Measurements from ENCODE around the gene TMEM223. TPM values are rescaled to one million over a fixed set of nuclear protein-coding genes. Genes with fewer than 3 reads are reported as not detected.

Gene TMEM223
- total RNA-seq, 2 experiments from 2014 or later: 6.2 to 8.7 TPM

GRCh38 chr11:62757846-62758788 is 33.7 kb downstream of the TMEM223 start:
- Mint-ChIP-seq H3K4me1 (ENCODE audit: low read depth) (peaks cover 32% of the 10 kb centered on the region), H3K27ac (no peak overlapping the region), H3K9me3 (no peaks in the 10 kb centered on the region), H3K27me3 (no peaks in the 10 kb centered on the region), H3K4me3 (no peak overlapping the region), H3K36me3 (ENCODE audit: low read depth) (peaks cover 23% of the 10 kb centered on the region)
- peaks cover 32% of the 10 kb centered on the region for H3K4me1 ChIP-seq (ENCODE audit: insufficient read depth, low read length)
- peaks cover 6% of the 10 kb centered on the region for H3K36me3 ChIP-seq (ENCODE audit: insufficient read depth, low read length)
- no peak overlapping the region for H3K27ac ChIP-seq (ENCODE audit: low read depth in 1 of 2, low read length in 2 of 2)
- TF ChIP-seq, protein P1, sequence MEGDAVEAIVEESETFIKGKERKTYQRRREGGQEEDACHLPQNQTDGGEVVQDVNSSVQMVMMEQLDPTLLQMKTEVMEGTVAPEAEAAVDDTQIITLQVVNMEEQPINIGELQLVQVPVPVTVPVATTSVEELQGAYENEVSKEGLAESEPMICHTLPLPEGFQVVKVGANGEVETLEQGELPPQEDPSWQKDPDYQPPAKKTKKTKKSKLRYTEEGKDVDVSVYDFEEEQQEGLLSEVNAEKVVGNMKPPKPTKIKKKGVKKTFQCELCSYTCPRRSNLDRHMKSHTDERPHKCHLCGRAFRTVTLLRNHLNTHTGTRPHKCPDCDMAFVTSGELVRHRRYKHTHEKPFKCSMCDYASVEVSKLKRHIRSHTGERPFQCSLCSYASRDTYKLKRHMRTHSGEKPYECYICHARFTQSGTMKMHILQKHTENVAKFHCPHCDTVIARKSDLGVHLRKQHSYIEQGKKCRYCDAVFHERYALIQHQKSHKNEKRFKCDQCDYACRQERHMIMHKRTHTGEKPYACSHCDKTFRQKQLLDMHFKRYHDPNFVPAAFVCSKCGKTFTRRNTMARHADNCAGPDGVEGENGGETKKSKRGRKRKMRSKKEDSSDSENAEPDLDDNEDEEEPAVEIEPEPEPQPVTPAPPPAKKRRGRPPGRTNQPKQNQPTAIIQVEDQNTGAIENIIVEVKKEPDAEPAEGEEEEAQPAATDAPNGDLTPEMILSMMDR (IDR thresholded peaks at IDR 0.05): no peak
- no peaks in the 10 kb centered on the region for H3K27me3 ChIP-seq (ENCODE audit: control insufficient read depth in 1 of 2, insufficient read depth in 2 of 2, low read length in 2 of 2)
- ATAC-seq (ENCODE audit: poor library complexity): no peak
- H3K9me3 ChIP-seq (ENCODE audit: control insufficient read depth in 1 of 2, insufficient read depth in 1 of 2, low read length in 2 of 2): no peaks in the 10 kb centered on the region
- intact Hi-C loops (cut with DNase I, micrococcal nuclease): no loop called here
- CTCF ChIA-PET: interaction anchor here (5.5 kb wide), 1 partner anchor 28 kb away, joined by 30 read pairs; the partner anchor contains the start of gene TMEM179B
- no peak overlapping the region for H3K4me3 ChIP-seq (ENCODE audit: low read length)
- POLR2A ChIA-PET: interaction anchor here (0.9 kb wide), 1 partner anchor 29 kb away, joined by 3 read pairs; the partner anchor contains the start of gene TMEM179B
- no peak for DNase-seq

DNA sequence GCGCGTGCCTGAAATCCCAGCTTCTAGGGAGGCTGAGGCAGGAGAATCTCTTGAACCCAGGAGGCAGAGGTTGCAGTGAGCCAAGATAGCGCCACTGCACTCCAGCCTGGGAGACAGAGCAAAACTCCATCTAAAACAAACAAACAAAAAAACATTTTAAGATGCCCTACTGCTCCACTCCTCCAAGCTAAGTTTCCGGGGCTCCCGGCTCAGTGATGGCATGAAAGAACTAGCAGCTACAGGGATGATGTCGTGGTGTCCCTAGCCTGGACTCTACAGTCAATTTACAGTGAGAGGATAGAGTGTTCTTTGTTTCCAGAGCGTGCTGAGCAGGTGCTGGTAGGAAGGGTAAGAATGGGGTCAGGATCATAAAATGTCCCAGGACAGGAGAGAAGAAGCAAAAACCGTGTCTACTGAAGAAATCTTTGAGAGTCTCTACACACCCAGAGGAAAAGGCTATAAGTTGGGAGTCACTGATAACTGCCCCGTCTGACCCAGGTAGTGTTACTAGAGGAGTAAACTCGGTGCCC is 36.7 kb downstream of the TMEM223 start:
- Histone ChIP-seq H3K4me1 (ENCODE audit: insufficient read depth, low read length) (peaks cover 34% of the 10 kb centered on the region), H3K9me3 (ENCODE audit: control insufficient read depth in 1 of 2, insufficient read depth in 1 of 2, low read length in 2 of 2) (no peaks in the 10 kb centered on the region), H3K4me3 (ENCODE audit: low read length) (no peak overlapping the region), H3K27me3 (ENCODE audit: control insufficient read depth in 1 of 2, insufficient read depth in 2 of 2, low read length in 2 of 2) (no peaks in the 10 kb centered on the region), H3K36me3 (ENCODE audit: insufficient read depth, low read length) (peaks cover 19% of the 10 kb centered on the region), H3K27ac (ENCODE audit: low read depth in 1 of 2, low read length in 2 of 2) (no peak overlapping the region)
- H3K27ac Mint-ChIP-seq: no peak overlapping the region
- H3K4me1 Mint-ChIP-seq (ENCODE audit: low read depth): peaks cover 27% of the 10 kb centered on the region
- intact Hi-C loops (cut with DNase I, micrococcal nuclease): loop anchor here in 1 of 2 experiments (2.0 kb wide), 1 partner anchor 26 kb away; the partner anchor contains the start of gene TTC9C
- ChIA-PET CTCF (interaction anchor here (0.6 to 3.8 kb wide), 5 partner anchors 16 to 126 kb away, joined by 3 to 42 read pairs (median 4); partner anchors contain the start of genes SLC3A2, TAF6L and TMEM179B), POLR2A (interaction anchor here (1.8 to 4.0 kb wide), 8 partner anchors 10 to 182 kb away, joined by 4 to 228 read pairs (median 42); partner anchors contain the start of genes EEF1G, HNRNPUL2, STX5 and TAF6L)
- no peak for ATAC-seq (ENCODE audit: poor library complexity)
- H3K9me3 Mint-ChIP-seq: no peaks in the 10 kb centered on the region
- TF ChIP-seq, protein P1 (IDR thresholded peaks at IDR 0.05): no peak
- no peak for DNase-seq
- peak overlapping the region; percentile 61 for H3K4me3 Mint-ChIP-seq
- H3K27me3 Mint-ChIP-seq: no peaks in the 10 kb centered on the region
- H3K36me3 Mint-ChIP-seq (ENCODE audit: low read depth): peaks cover 13% of the 10 kb centered on the region
